KOPT-K1 (cell line): ENCODE results near the gene CYP21A2.
"Not testable (repeated sequence)": the region's sequence is repeated elsewhere in the genome, so short reads cannot be mapped to it uniquely, and the experiment has no call there.

Experiments
- H3K27ac ChIP-seq: fragments of 200-600 bp; sonication (generic); 2 replicates; pipeline ENCODE4 v1.5.1; 2016; ENCODE audit warnings: antibody characterized with exemption, mild to moderate bottlenecking, low read depth, low read length; ENCODE audit not compliant: poor library complexity, severe bottlenecking
- H3K36me3 ChIP-seq: fragments of 200-600 bp; sonication (generic); 2 replicates; pipeline ENCODE4 v1.5.1; 2017; ENCODE audit warnings: antibody characterized with exemption, mild to moderate bottlenecking, low read length, moderate library complexity; ENCODE audit not compliant: insufficient read depth
- H3K9me3 ChIP-seq: fragments of 200-600 bp; sonication (generic); 2 replicates; pipeline ENCODE4 v1.5.1; 2017; ENCODE audit warnings: antibody characterized with exemption, low read length, mild to moderate bottlenecking; ENCODE audit not compliant: insufficient read depth, poor library complexity, severe bottlenecking

The CYP21A2 gene

GRCh38 chr6:32043589-32044380 lies 5.6 kb downstream of the CYP21A2 start:
- not testable (repeated sequence) for H3K9me3 ChIP-seq

GRCh38 chr6:32044916-32045315 lies 6.7 kb downstream of the CYP21A2 start:
- H3K9me3 ChIP-seq, H3K36me3 ChIP-seq, H3K27ac ChIP-seq: not testable (repeated sequence)

More at GRCh38 chr6:32043589-32044380, 5.6 kb downstream of the CYP21A2 start:
- H3K36me3 ChIP-seq, H3K27ac ChIP-seq: not testable (repeated sequence)

GRCh38 chr6:32045811-32046449 lies 7.7 kb downstream of the CYP21A2 start:
- no peak overlapping the region for H3K27ac ChIP-seq
- H3K9me3 ChIP-seq: no peaks in the 10 kb centered on the region

GRCh38 chr6:32046450-32047083 lies 8.4 kb downstream of the CYP21A2 start:
- H3K9me3 ChIP-seq: no peaks in the 10 kb centered on the region
- H3K27ac ChIP-seq: no peak overlapping the region
- H3K36me3 ChIP-seq: no peaks in the 10 kb centered on the region

More at GRCh38 chr6:32045811-32046449, 7.7 kb downstream of the CYP21A2 start:
- H3K36me3 ChIP-seq: no peaks in the 10 kb centered on the region

GRCh38 chr6:32047084-32047478 lies 8.9 kb downstream of the CYP21A2 start:
- Histone ChIP-seq H3K9me3 (no peaks in the 10 kb centered on the region), H3K36me3 (no peaks in the 10 kb centered on the region), H3K27ac (no peak overlapping the region)

- no peak overlapping the region for H3K27ac ChIP-seq
- H3K9me3 ChIP-seq: no peaks in the 10 kb centered on the region
- no peaks in the 10 kb centered on the region for H3K36me3 ChIP-seq
Observed at GRCh38 chr6:32047539-32047854, 9.3 kb downstream of the CYP21A2 start.

GRCh38 chr6:32047855-32048766 lies 9.9 kb downstream of the CYP21A2 start:
- Histone ChIP-seq H3K9me3 (no peaks in the 10 kb centered on the region), H3K36me3 (no peaks in the 10 kb centered on the region), H3K27ac (no peak overlapping the region)

- H3K27ac ChIP-seq, H3K9me3 ChIP-seq, H3K36me3 ChIP-seq: not testable (repeated sequence)
Observed at GRCh38 chr6:32049149-32049548, 10.9 kb downstream of the CYP21A2 start.

- H3K27ac ChIP-seq, H3K36me3 ChIP-seq, H3K9me3 ChIP-seq: not testable (repeated sequence)
Observed at GRCh38 chr6:32049736-32050135, 11.5 kb downstream of the CYP21A2 start.

- Histone ChIP-seq H3K27ac (no peak overlapping the region), H3K9me3 (no peaks in the 10 kb centered on the region), H3K36me3 (no peaks in the 10 kb centered on the region)
Observed at GRCh38 chr6:32050562-32050961, 12.3 kb downstream of the CYP21A2 start.

GRCh38 chr6:32052626-32053025 lies 14.4 kb downstream of the CYP21A2 start:
- not testable (repeated sequence) for H3K27ac ChIP-seq

GRCh38 chr6:32053314-32053713 lies 15.1 kb downstream of the CYP21A2 start:
- not testable (repeated sequence) for H3K9me3 ChIP-seq, H3K36me3 ChIP-seq, H3K27ac ChIP-seq

More at GRCh38 chr6:32052626-32053025, 14.4 kb downstream of the CYP21A2 start:
- not testable (repeated sequence) for H3K9me3 ChIP-seq, H3K36me3 ChIP-seq

- H3K9me3 ChIP-seq, H3K27ac ChIP-seq, H3K36me3 ChIP-seq: not testable (repeated sequence)
Observed at GRCh38 chr6:32055756-32056155, 17.5 kb downstream of the CYP21A2 start.

GRCh38 chr6:32056254-32056653 lies 18.0 kb downstream of the CYP21A2 start:
- Histone ChIP-seq H3K27ac (no peak overlapping the region), H3K36me3 (no peaks in the 10 kb centered on the region), H3K9me3 (no peaks in the 10 kb centered on the region)

- Histone ChIP-seq H3K9me3 (no peaks in the 10 kb centered on the region), H3K27ac (no peak overlapping the region), H3K36me3 (no peaks in the 10 kb centered on the region)
Observed at GRCh38 chr6:32057966-32058365, 19.8 kb downstream of the CYP21A2 start.
